ENCODE data around the gene SORCS2. TPM values are rescaled to one million over a fixed set of nuclear protein-coding genes. Genes with fewer than 3 reads are reported as not detected.

Gene SORCS2
- total RNA-seq, 2 experiments from 2014 or later: 0.03 TPM; not detected in 1

- no peaks in the 10 kb centered on the region for H4K20me1 ChIP-seq (ENCODE audit: insufficient read depth, low read length)
- H2AFZ ChIP-seq (ENCODE audit: low read length): no peak overlapping the region
- TF ChIP-seq CTCF (conservative IDR thresholded peaks at IDR 0.05; ENCODE audit: low read length): no peak
- TF ChIP-seq EZH2phosphoT487 (IDR thresholded peaks at IDR 0.05; ENCODE audit: borderline replicate concordance, low read depth, low read length): no peak
- no peak overlapping the region for H3K4me2 ChIP-seq (ENCODE audit: low read length)
- H3K4me3 ChIP-seq (ENCODE audit: low read depth, low read length, poor library complexity, severe bottlenecking): no peak overlapping the region
- POLR2A ChIA-PET: no interaction called here
- no TSS peak for BruUV-seq (replicated peaks)
- no peaks in the 10 kb centered on the region for H3K4me1 ChIP-seq (ENCODE audit: insufficient read depth, low read length, poor library complexity, severe bottlenecking)
- no peak overlapping the region for H3K27ac ChIP-seq (ENCODE audit: low read depth, low read length, poor library complexity, severe bottlenecking)
- no peaks in the 10 kb centered on the region for H3K9me3 ChIP-seq (ENCODE audit: low read length)
- CTCF ChIA-PET (ENCODE audit: unreplicated experiment): no interaction called here
- H3K79me2 ChIP-seq (ENCODE audit: insufficient read depth, low read depth, low read length): no peaks in the 10 kb centered on the region
- no peaks in the 10 kb centered on the region for H3K9me2 ChIP-seq (ENCODE audit: insufficient read depth, low read length)
- H3K36me3 ChIP-seq (ENCODE audit: insufficient read depth, low read length): no peaks in the 10 kb centered on the region
- DNase-seq (ENCODE audit: low spot score): no peak
- intact Hi-C loops (cut with micrococcal nuclease; ENCODE audit: unreplicated experiment): no loop called here
Observed at GRCh38 chr4:7241597-7242125, 49.3 kb downstream of the SORCS2 start.

GRCh38 chr4:7242766-7243165, 50.4 kb downstream of the SORCS2 start:
- Histone ChIP-seq H3K4me2 (ENCODE audit: low read length) (no peak overlapping the region), H3K79me2 (ENCODE audit: insufficient read depth, low read depth, low read length) (no peaks in the 10 kb centered on the region), H3K4me1 (ENCODE audit: insufficient read depth, low read length, poor library complexity, severe bottlenecking) (no peaks in the 10 kb centered on the region), H4K20me1 (ENCODE audit: insufficient read depth, low read length) (no peaks in the 10 kb centered on the region), H3K36me3 (ENCODE audit: insufficient read depth, low read length) (no peaks in the 10 kb centered on the region), H3K4me3 (ENCODE audit: low read depth, low read length, poor library complexity, severe bottlenecking) (no peak overlapping the region), H3K9me2 (ENCODE audit: insufficient read depth, low read length) (no peaks in the 10 kb centered on the region), H2AFZ (ENCODE audit: low read length) (no peak overlapping the region), H3K9me3 (ENCODE audit: low read length) (no peaks in the 10 kb centered on the region), H3K27ac (ENCODE audit: low read depth, low read length, poor library complexity, severe bottlenecking) (no peak overlapping the region)
- no peak for TF ChIP-seq CTCF (conservative IDR thresholded peaks at IDR 0.05; ENCODE audit: low read length)
- TF ChIP-seq EZH2phosphoT487 (IDR thresholded peaks at IDR 0.05; ENCODE audit: borderline replicate concordance, low read depth, low read length): no peak
- BruUV-seq (replicated peaks): no TSS peak
- intact Hi-C loops (cut with micrococcal nuclease; ENCODE audit: unreplicated experiment): no loop called here
- ChIA-PET POLR2A (no interaction called here), CTCF (ENCODE audit: unreplicated experiment) (no interaction called here)
- no peak for DNase-seq (ENCODE audit: low spot score)

GRCh38 chr4:7243609-7244330, 51.4 kb downstream of the SORCS2 start:
- CTCF ChIA-PET (ENCODE audit: unreplicated experiment): no interaction called here
- Histone ChIP-seq H2AFZ (ENCODE audit: low read length) (no peak overlapping the region), H3K79me2 (ENCODE audit: insufficient read depth, low read depth, low read length) (no peaks in the 10 kb centered on the region), H3K9me2 (ENCODE audit: insufficient read depth, low read length) (no peaks in the 10 kb centered on the region), H3K9me3 (ENCODE audit: low read length) (no peaks in the 10 kb centered on the region), H3K4me2 (ENCODE audit: low read length) (no peak overlapping the region), H3K4me3 (ENCODE audit: low read depth, low read length, poor library complexity, severe bottlenecking) (no peak overlapping the region), H3K4me1 (ENCODE audit: insufficient read depth, low read length, poor library complexity, severe bottlenecking) (no peaks in the 10 kb centered on the region), H3K27ac (ENCODE audit: low read depth, low read length, poor library complexity, severe bottlenecking) (no peak overlapping the region), H3K36me3 (ENCODE audit: insufficient read depth, low read length) (no peaks in the 10 kb centered on the region), H4K20me1 (ENCODE audit: insufficient read depth, low read length) (no peaks in the 10 kb centered on the region)
- no TSS peak for BruUV-seq (replicated peaks)
- intact Hi-C loops (cut with micrococcal nuclease; ENCODE audit: unreplicated experiment): no loop called here
- POLR2A ChIA-PET: no interaction called here
- DNase-seq (ENCODE audit: low spot score): no peak
- TF ChIP-seq EZH2phosphoT487 (IDR thresholded peaks at IDR 0.05; ENCODE audit: borderline replicate concordance, low read depth, low read length) (no peak), CTCF (conservative IDR thresholded peaks at IDR 0.05; ENCODE audit: low read length) (no peak)

Data from OCI-LY7 (cell line).